HepG2 (cell line): Measurements from ENCODE around the gene MYL6B. TPM values are rescaled to one million over a fixed set of nuclear protein-coding genes. Genes with fewer than 3 reads are reported as not detected.

Experiments used
- CBFB ChIP-seq: sonication (generic); formaldehyde crosslinking; IDR thresholded peaks from 2 replicates; pipeline ENCODE4 v1.4.0; 2020; ENCODE audit warnings: missing genetic modification reagents
- FOXC1 ChIP-seq: sonication (generic); formaldehyde crosslinking; IDR thresholded peaks from 2 replicates; pipeline ENCODE4 v1.8.0; 2022; ENCODE audit warnings: mild to moderate bottlenecking, missing genetic modification reagents, borderline replicate concordance
- FOXK2 ChIP-seq: fragments of 450-650 bp; IDR thresholded peaks from 2 replicates; pipeline ENCODE4 v1.6.1; 2016
- FOXO4 ChIP-seq: sonication (generic); formaldehyde crosslinking; conservative IDR thresholded peaks from 2 replicates; pipeline ENCODE4 v1.8.1; 2023; ENCODE audit warnings: missing genetic modification reagents
- HNRNPK ChIP-seq: fragments of 200-400 bp; formaldehyde crosslinking; IDR thresholded peaks from 2 replicates; pipeline ENCODE4 v1.6.1; 2018; ENCODE audit warnings: low read length, low read depth, moderate library complexity, mild to moderate bottlenecking; ENCODE audit not compliant: poor library complexity, severe bottlenecking
- JDP2 ChIP-seq: sonication (generic); formaldehyde crosslinking; IDR thresholded peaks from 2 replicates; pipeline ENCODE4 v1.8.1; 2022; ENCODE audit warnings: missing genetic modification reagents, borderline replicate concordance
- KMT2A ChIP-seq: sonication (generic); formaldehyde crosslinking; IDR thresholded peaks from 2 replicates; pipeline ENCODE4 v1.4.0; 2020; ENCODE audit warnings: missing genetic modification reagents
- MED8 ChIP-seq: sonication (generic); formaldehyde crosslinking; IDR thresholded peaks from 2 replicates; pipeline ENCODE4 v1.8.1; 2023; ENCODE audit warnings: mild to moderate bottlenecking, missing genetic modification reagents; ENCODE audit not compliant: insufficient replicate concordance
- MTERF4 ChIP-seq: sonication (generic); formaldehyde crosslinking; IDR thresholded peaks from 2 replicates; pipeline ENCODE4 v1.8.0; 2023; ENCODE audit warnings: mild to moderate bottlenecking, missing genetic modification reagents
- NCOA5 ChIP-seq: sonication (generic); formaldehyde crosslinking; IDR thresholded peaks from 2 replicates; pipeline ENCODE4 v1.4.0; 2020; ENCODE audit warnings: missing genetic modification reagents
- PTBP1 ChIP-seq: fragments of 200-400 bp; formaldehyde crosslinking; IDR thresholded peaks from 2 replicates; pipeline ENCODE4 v1.6.1; 2018; ENCODE audit warnings: low read length, low read depth; ENCODE audit not compliant: poor library complexity, severe bottlenecking
- SRF ChIP-seq: IDR thresholded peaks from 2 replicates; pipeline ENCODE4 v1.6.1; 2011; ENCODE audit warnings: mild to moderate bottlenecking, low read depth, low read length, moderate library complexity
- XRCC5 ChIP-seq: fragments of 200-400 bp; formaldehyde crosslinking; optimal IDR thresholded peaks from 2 replicates; pipeline ENCODE3; 2017; ENCODE audit warnings: mild to moderate bottlenecking, low read length
- ZFY ChIP-seq: sonication (generic); formaldehyde crosslinking; IDR thresholded peaks from 2 replicates; pipeline ENCODE4 v1.4.0; 2020; ENCODE audit warnings: missing genetic modification reagents
- ZNF232 ChIP-seq: sonication (generic); formaldehyde crosslinking; IDR thresholded peaks from 2 replicates; pipeline ENCODE4 v1.4.0; 2020; ENCODE audit warnings: missing genetic modification reagents, borderline replicate concordance
- ZNF451 ChIP-seq: sonication (generic); formaldehyde crosslinking; IDR thresholded peaks from 2 replicates; pipeline ENCODE4 v1.5.0; 2020; ENCODE audit warnings: mild to moderate bottlenecking, missing genetic modification reagents
- ZNF557 ChIP-seq: sonication (generic); formaldehyde crosslinking; IDR thresholded peaks from 2 replicates; pipeline ENCODE4 v1.4.0; 2020; ENCODE audit warnings: missing genetic modification reagents
- ZNF629 ChIP-seq: sonication (generic); formaldehyde crosslinking; conservative IDR thresholded peaks from 2 replicates; pipeline ENCODE4 v1.5.0; 2020; ENCODE audit warnings: missing genetic modification reagents
- ZNF720 ChIP-seq: sonication (generic); formaldehyde crosslinking; IDR thresholded peaks from 2 replicates; pipeline ENCODE4 v1.4.0; 2020; ENCODE audit warnings: missing genetic modification reagents
- ZNF740 ChIP-seq: sonication (generic); formaldehyde crosslinking; IDR thresholded peaks from 2 replicates; pipeline ENCODE4 v1.4.0; 2020; ENCODE audit warnings: missing genetic modification reagents
- polyA plus RNA-seq, 8 experiments: library from polyadenylated mRNA; depleted of rRNA in 3 of 8; stranded (reverse) in 7 of 8; unstranded in 1 of 8; fragments of >200 nt; fragmentation: Illumina TruSeq in 4 of 8; extraction: Trizol in 4 of 8; gene quantifications; 2 replicates each; pipeline versions ENCODE4 v1.2.1 to v1.2.3, GENCODE V29; 2011 to 2016; ENCODE audit warnings: low read depth in 4 of 8, missing spikeins in 1 of 8, mixed read lengths in 1 of 8; ENCODE audit not compliant: insufficient read depth in 1 of 8
- total RNA-seq, 5 experiments: library from RNA; depleted of rRNA; stranded (reverse); fragments of >200 nt; fragmentation: Illumina TruSeq; extraction: Trizol; gene quantifications; 2 replicates each; pipeline ENCODE4 v1.2.3, GENCODE V29; 2016; ENCODE audit warnings: low read depth in 1 of 5
- TF ChIP-seq, protein P1 (sequence below): sonication (generic); formaldehyde crosslinking; IDR thresholded peaks from 2 replicates; pipeline ENCODE4 v1.4.0; 2020; ENCODE audit warnings: mild to moderate bottlenecking, missing genetic modification reagents
- TF ChIP-seq, protein P2 (sequence below): sonication (generic); formaldehyde crosslinking; IDR thresholded peaks from 2 replicates; pipeline ENCODE4 v1.4.0; 2020; ENCODE audit warnings: mild to moderate bottlenecking, missing genetic modification reagents
- TF ChIP-seq, protein P3 (sequence below): sonication (generic); formaldehyde crosslinking; IDR thresholded peaks from 2 replicates; pipeline ENCODE4 v1.4.0; 2020; ENCODE audit warnings: missing genetic modification reagents

MYL6B gene
- total and polyA plus RNA-seq, 2 of the 13 experiments (the other 11 are each of a cell fraction or from before 2014, with no cell fraction given), result 75.7 to 88.7 TPM

DNA sequence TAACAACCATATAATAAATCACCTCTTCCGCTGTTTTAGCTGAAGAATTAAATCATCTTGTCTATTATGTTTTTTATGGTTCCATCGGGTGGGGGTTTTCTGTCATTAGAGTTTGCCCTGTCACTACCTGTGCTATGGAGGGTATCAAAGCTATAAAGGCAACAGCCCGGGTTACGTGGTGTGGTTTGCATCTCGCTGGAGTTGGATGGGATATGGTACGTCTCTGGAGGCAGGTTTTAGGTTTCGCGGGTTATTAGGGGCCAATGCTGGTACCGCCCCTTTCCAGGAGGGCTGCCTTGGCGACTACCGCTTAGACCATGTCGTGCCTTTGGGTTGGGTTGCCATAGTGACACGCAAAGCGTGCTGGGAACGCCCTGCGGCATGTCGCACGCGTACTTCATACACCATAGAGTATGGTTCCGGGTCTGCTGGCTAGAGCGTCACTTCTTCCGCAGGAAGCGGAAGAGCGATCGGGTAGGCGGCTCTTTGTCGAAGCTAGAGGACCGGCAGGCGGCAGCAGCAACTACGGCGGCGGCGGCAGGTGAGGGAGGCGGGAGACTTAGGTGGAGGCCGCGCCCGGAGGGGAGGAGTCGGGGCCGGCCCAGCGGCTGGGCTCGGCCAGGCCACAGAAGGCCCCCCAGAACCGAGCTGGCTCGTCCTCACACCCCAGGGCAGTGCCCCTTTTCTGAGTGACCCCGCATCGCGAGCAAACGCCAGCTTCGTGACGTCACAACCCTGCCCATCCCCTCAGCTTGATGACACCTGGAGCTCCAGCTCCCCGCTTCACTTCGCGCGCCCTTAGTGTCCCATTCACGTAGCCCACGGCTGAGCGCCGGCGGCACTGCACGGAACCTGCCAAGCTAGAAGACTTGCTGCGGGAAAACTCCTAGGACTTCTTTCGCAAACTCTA lies 34.4 kb upstream of the MYL6B start, which contains the start of gene ZC3H10 (continued):
- TF ChIP-seq ZFY (CRISPR knock-in tag) (peak; percentile 86), MTERF4 (CRISPR knock-in tag) (peak; percentile 94), FOXK2 (peak; percentile 75; the same call in 1 of the 2 replicates), FOXO4 (CRISPR knock-in tag) (no peak), CBFB (CRISPR knock-in tag) (peak; percentile 88), MED8 (CRISPR knock-in tag) (no peak), XRCC5 (peak; percentile 68), ZNF451 (CRISPR knock-in tag) (0 out of 2 replicates have a peak, but pooled peaks have one; percentile 61), ZNF557 (CRISPR knock-in tag) (no peak), HNRNPK (peak; percentile 54), JDP2 (no peak), SRF (peak; percentile 45; the same call in 1 of the 2 replicates), ZNF740 (CRISPR knock-in tag) (no peak), NCOA5 (0 out of 2 replicates have a peak, but pooled peaks have one; percentile 18), FOXC1 (peak; percentile 88; the same call in 1 of the 2 replicates), ZNF720 (CRISPR knock-in tag) (no peak), ZNF232 (CRISPR knock-in tag) (peak; percentile 83; the same call in 1 of the 2 replicates), KMT2A (peak; percentile 3; the same call in 1 of the 2 replicates), PTBP1 (no peak), ZNF629 (CRISPR knock-in tag) (no peak)
- TF ChIP-seq, protein P1, sequence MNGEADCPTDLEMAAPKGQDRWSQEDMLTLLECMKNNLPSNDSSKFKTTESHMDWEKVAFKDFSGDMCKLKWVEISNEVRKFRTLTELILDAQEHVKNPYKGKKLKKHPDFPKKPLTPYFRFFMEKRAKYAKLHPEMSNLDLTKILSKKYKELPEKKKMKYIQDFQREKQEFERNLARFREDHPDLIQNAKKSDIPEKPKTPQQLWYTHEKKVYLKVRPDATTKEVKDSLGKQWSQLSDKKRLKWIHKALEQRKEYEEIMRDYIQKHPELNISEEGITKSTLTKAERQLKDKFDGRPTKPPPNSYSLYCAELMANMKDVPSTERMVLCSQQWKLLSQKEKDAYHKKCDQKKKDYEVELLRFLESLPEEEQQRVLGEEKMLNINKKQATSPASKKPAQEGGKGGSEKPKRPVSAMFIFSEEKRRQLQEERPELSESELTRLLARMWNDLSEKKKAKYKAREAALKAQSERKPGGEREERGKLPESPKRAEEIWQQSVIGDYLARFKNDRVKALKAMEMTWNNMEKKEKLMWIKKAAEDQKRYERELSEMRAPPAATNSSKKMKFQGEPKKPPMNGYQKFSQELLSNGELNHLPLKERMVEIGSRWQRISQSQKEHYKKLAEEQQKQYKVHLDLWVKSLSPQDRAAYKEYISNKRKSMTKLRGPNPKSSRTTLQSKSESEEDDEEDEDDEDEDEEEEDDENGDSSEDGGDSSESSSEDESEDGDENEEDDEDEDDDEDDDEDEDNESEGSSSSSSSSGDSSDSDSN, result peak; percentile 85
- TF ChIP-seq, protein P2, sequence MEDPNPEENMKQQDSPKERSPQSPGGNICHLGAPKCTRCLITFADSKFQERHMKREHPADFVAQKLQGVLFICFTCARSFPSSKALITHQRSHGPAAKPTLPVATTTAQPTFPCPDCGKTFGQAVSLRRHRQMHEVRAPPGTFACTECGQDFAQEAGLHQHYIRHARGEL (CRISPR knock-in tag), result no peak
- TF ChIP-seq, protein P3, sequence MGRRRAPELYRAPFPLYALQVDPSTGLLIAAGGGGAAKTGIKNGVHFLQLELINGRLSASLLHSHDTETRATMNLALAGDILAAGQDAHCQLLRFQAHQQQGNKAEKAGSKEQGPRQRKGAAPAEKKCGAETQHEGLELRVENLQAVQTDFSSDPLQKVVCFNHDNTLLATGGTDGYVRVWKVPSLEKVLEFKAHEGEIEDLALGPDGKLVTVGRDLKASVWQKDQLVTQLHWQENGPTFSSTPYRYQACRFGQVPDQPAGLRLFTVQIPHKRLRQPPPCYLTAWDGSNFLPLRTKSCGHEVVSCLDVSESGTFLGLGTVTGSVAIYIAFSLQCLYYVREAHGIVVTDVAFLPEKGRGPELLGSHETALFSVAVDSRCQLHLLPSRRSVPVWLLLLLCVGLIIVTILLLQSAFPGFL (CRISPR knock-in tag), result no peak
